H1 (cell line): Measurements from ENCODE around the gene GDPD4. TPM values are rescaled to one million over a fixed set of nuclear protein-coding genes. Genes with fewer than 3 reads are reported as not detected.

Source experiments
- EP300 ChIP-seq, 2 experiments: IDR thresholded peaks; 1 replicate in 1 of 2; 2 replicates in 1 of 2; pipeline ENCODE4 v1.6.1; 2011 to 2012; ENCODE audit warnings: low read depth in 2 of 2, low read length in 2 of 2, mild to moderate bottlenecking in 2 of 2, borderline replicate concordance in 1 of 2, inconsistent platforms in 1 of 2, moderate library complexity in 1 of 2
- JUN ChIP-seq: IDR thresholded peaks from 2 replicates; pipeline ENCODE4 v1.6.1; 2011; ENCODE audit warnings: low read depth, mild to moderate bottlenecking, improper control_type of control experiment, low read length
- PHF8 ChIP-seq: fragments of 200-600 bp; sonication (generic); conservative IDR thresholded peaks from 2 replicates; pipeline ENCODE4 v1.7.1; 2012; ENCODE audit warnings: low read depth, mild to moderate bottlenecking, inconsistent platforms, low read length, moderate library complexity
- SIRT6 ChIP-seq: IDR thresholded peaks from one replicate; pipeline ENCODE4 v1.7.1; 2012; ENCODE audit warnings: low read length, inconsistent platforms
- USF2 ChIP-seq: IDR thresholded peaks from 2 replicates; pipeline ENCODE4 v1.6.1; 2011; ENCODE audit warnings: low read length, improper control_type of control experiment
- ZNF274 ChIP-seq: IDR thresholded peaks from 2 replicates; pipeline ENCODE4 v1.7.0; 2012; ENCODE audit warnings: low read length, borderline replicate concordance; ENCODE audit errors: extremely low read depth
- polyA plus RNA-seq, 7 experiments: library from polyadenylated mRNA; depleted of rRNA in 3 of 7; stranded (reverse) in 5 of 7; unstranded in 2 of 7; fragments of >200 nt in 5 of 7; fragments of 200-250 nt in 2 of 7; gene quantifications; 1 replicate in 5 of 7; 2 replicates in 1 of 7; 4 replicates in 1 of 7; pipeline versions ENCODE4 v1.2.1 to v1.2.3, GENCODE V29; 2011 to 2013; ENCODE audit warnings: missing spikeins in 2 of 7, mixed read lengths in 2 of 7
- total RNA-seq: library from RNA; stranded (reverse); fragmentation: NEBNext Ultra II Directional; extraction: Animal tissue kit (Norgen Biotek cat#: 25700); gene quantifications from 2 replicates; pipeline ENCODE4 v1.2.1, GENCODE V29; 2021

The GDPD4 gene
- total and polyA plus RNA-seq, 2 of the 8 experiments (the other 6 are each of a cell fraction or from before 2014, with no cell fraction given): not detected

DNA sequence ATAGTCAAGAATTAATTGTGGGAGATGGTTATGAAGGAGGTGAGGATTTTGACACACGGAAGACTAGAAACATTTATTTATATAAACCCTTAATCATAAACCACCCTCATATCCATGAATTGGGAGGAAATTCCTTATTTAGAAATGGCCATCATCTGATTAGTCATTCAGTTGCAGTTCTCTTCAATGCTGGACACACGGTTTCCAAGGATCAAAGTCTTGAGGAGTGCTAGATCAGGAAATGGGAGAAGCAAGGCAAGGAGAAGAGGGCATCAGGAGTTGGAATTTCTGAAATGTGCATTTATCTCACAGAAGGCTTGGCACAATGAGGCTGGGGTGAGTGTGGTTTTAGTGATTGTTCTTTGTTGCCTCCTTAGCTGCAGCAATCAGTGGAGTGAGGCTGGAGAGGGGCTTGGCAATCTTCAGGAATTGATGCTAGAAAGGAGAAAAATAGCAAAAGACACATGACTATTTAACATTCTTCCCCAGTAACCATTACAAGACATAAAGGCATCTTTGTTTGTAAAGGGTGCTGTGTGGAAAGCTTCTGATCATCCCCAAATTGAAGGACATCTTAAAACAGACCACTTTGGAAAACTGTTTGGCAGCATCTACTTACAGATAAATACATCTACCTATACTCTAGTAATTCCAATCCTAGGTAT, 21.6 kb upstream of the GDPD4 start (continued):
- TF ChIP-seq PHF8 (no peak), ZNF274 (no peak), SIRT6 (no peak), EP300 (IDR thresholded peaks at IDR 0.05; ENCODE audit: borderline replicate concordance in 1 of 2, low read depth in 2 of 2, low read length in 2 of 2) (no peak), JUN (no peak), USF2 (no peak)
